ENCODE data around the gene ETV6. TPM values are rescaled to one million over a fixed set of nuclear protein-coding genes. Genes with fewer than 3 reads are reported as not detected.
A peak's percentile ranks its signal among the peaks of the same experiment; 100 is the strongest.

ETV6 gene
- total RNA-seq, 1 donor from 2014 or later = 31.4 TPM

GRCh38 chr12:11648514-11649412, 711 bp upstream of the ETV6 start:
- DNase-seq (ENCODE audit: low spot score in 2 of 2, unreplicated experiment in 2 of 2) = peak; percentile 56 to 73
- Mint-ChIP-seq H3K9me3 (peaks cover 14% of the 10 kb centered on the region), H3K4me3 (peak overlapping the region; percentile 91), H3K27me3 (ENCODE audit: low read depth) (no peaks in the 10 kb centered on the region), H3K4me1 (peaks cover 33% of the 10 kb centered on the region), H3K36me3 (no peaks in the 10 kb centered on the region), H3K27ac (peak overlapping the region; percentile 100)
- no peak for TF ChIP-seq CTCF (IDR thresholded peaks at IDR 0.05; ENCODE audit: unreplicated experiment)

- TF ChIP-seq CTCF (IDR thresholded peaks at IDR 0.05; ENCODE audit: unreplicated experiment) = no peak
- peaks cover 33% of the 10 kb centered on the region for H3K4me1 Mint-ChIP-seq
- H3K36me3 Mint-ChIP-seq = no peaks in the 10 kb centered on the region
- H3K4me3 Mint-ChIP-seq = peak overlapping the region; percentile 87
- peaks cover 3% of the 10 kb centered on the region for H3K9me3 Mint-ChIP-seq
- H3K27me3 Mint-ChIP-seq (ENCODE audit: low read depth) = no peaks in the 10 kb centered on the region
- peak overlapping the region; percentile 98 for H3K27ac Mint-ChIP-seq
- DNase-seq (ENCODE audit: low spot score in 2 of 2, unreplicated experiment in 2 of 2) = peak in 1 of 2 experiments; percentile 29
Observed at GRCh38 chr12:11650286-11651281, 1.1 kb downstream of the ETV6 start.

- no peaks in the 10 kb centered on the region for H3K36me3 Mint-ChIP-seq
- no peak for DNase-seq (ENCODE audit: low spot score in 2 of 2, unreplicated experiment in 2 of 2)
- peaks cover 41% of the 10 kb centered on the region for H3K4me1 Mint-ChIP-seq
- H3K4me3 Mint-ChIP-seq = peak overlapping the region; percentile 87
- no peak for TF ChIP-seq CTCF (IDR thresholded peaks at IDR 0.05; ENCODE audit: unreplicated experiment)
- no peaks in the 10 kb centered on the region for H3K27me3 Mint-ChIP-seq (ENCODE audit: low read depth)
- peak overlapping the region; percentile 98 for H3K27ac Mint-ChIP-seq
- no peaks in the 10 kb centered on the region for H3K9me3 Mint-ChIP-seq
Observed at GRCh38 chr12:11651381-11651780, 1.9 kb downstream of the ETV6 start.

GRCh38 chr12:11651785-11652184, 2.3 kb downstream of the ETV6 start:
- Mint-ChIP-seq H3K36me3 (no peaks in the 10 kb centered on the region), H3K4me1 (peaks cover 45% of the 10 kb centered on the region), H3K9me3 (no peaks in the 10 kb centered on the region), H3K27ac (peak overlapping the region; percentile 91), H3K4me3 (peak overlapping the region; percentile 87), H3K27me3 (ENCODE audit: low read depth) (no peaks in the 10 kb centered on the region)
- no peak for TF ChIP-seq CTCF (IDR thresholded peaks at IDR 0.05; ENCODE audit: unreplicated experiment)
- no peak for DNase-seq (ENCODE audit: low spot score in 2 of 2, unreplicated experiment in 2 of 2)

- no peaks in the 10 kb centered on the region for H3K36me3 Mint-ChIP-seq
- no peaks in the 10 kb centered on the region for H3K27me3 Mint-ChIP-seq (ENCODE audit: low read depth)
- DNase-seq (ENCODE audit: low spot score in 2 of 2, unreplicated experiment in 2 of 2) = no peak
- H3K4me1 Mint-ChIP-seq = peaks cover 52% of the 10 kb centered on the region
- TF ChIP-seq CTCF (IDR thresholded peaks at IDR 0.05; ENCODE audit: unreplicated experiment) = no peak
- H3K9me3 Mint-ChIP-seq = no peaks in the 10 kb centered on the region
- peak overlapping the region; percentile 91 for H3K27ac Mint-ChIP-seq
- H3K4me3 Mint-ChIP-seq = peak overlapping the region; percentile 87
Observed at GRCh38 chr12:11652351-11653040, 3.0 kb downstream of the ETV6 start.
